HepG2 (cell line): Measurements from ENCODE around the gene DUS1L. TPM values are rescaled to one million over a fixed set of nuclear protein-coding genes. Genes with fewer than 3 reads are reported as not detected.

Experiments
- AGO2 ChIP-seq: fragments of 200-400 bp; formaldehyde crosslinking; optimal IDR thresholded peaks from 2 replicates; pipeline ENCODE3; 2017; ENCODE audit warnings: mild to moderate bottlenecking, low read depth, low read length, moderate library complexity
- CENPT ChIP-seq: sonication (generic); formaldehyde crosslinking; IDR thresholded peaks from 2 replicates; pipeline ENCODE4 v1.8.0; 2022; ENCODE audit warnings: low read depth, mild to moderate bottlenecking, moderate library complexity, missing genetic modification reagents
- CSRNP1 ChIP-seq: sonication (generic); formaldehyde crosslinking; IDR thresholded peaks from 2 replicates; pipeline ENCODE4 v1.8.1; 2023; ENCODE audit warnings: mild to moderate bottlenecking, missing genetic modification reagents
- FOXC1 ChIP-seq: sonication (generic); formaldehyde crosslinking; IDR thresholded peaks from 2 replicates; pipeline ENCODE4 v1.8.0; 2022; ENCODE audit warnings: mild to moderate bottlenecking, missing genetic modification reagents, borderline replicate concordance
- IRF9 ChIP-seq: sonication (generic); formaldehyde crosslinking; IDR thresholded peaks from 2 replicates; pipeline ENCODE4 v1.8.0; 2022; ENCODE audit warnings: missing genetic modification reagents, mild to moderate bottlenecking, borderline replicate concordance
- MAF1 ChIP-seq: sonication (generic); formaldehyde crosslinking; IDR thresholded peaks from 2 replicates; pipeline ENCODE4 v1.5.0; 2020; ENCODE audit warnings: missing genetic modification reagents, borderline replicate concordance
- MATR3 ChIP-seq: sonication (generic); formaldehyde crosslinking; IDR thresholded peaks from 2 replicates; pipeline ENCODE4 v1.4.0; 2020; ENCODE audit warnings: missing genetic modification reagents
- MED1 ChIP-seq: sonication (generic); formaldehyde crosslinking; IDR thresholded peaks from 2 replicates; pipeline ENCODE4 v1.4.0; 2020; ENCODE audit warnings: missing genetic modification reagents
- MEIS1 ChIP-seq: sonication (generic); formaldehyde crosslinking; IDR thresholded peaks from 2 replicates; pipeline ENCODE4 v1.9.0; 2021; ENCODE audit warnings: mild to moderate bottlenecking, missing genetic modification reagents, moderate library complexity, borderline replicate concordance
- NFKBIZ ChIP-seq: IDR thresholded peaks from 2 replicates; pipeline ENCODE4 v1.6.1; 2018; ENCODE audit warnings: missing genetic modification reagents, missing compliant biosample characterization
- NONO ChIP-seq, 2 experiments: fragments of 450-650 bp in 1 of 2; sonication (generic) in 1 of 2; formaldehyde crosslinking in 1 of 2; IDR thresholded peaks in 1 of 2; conservative IDR thresholded peaks in 1 of 2; 2 replicates each; pipeline versions ENCODE4 v1.6.1 to v1.8.0; 2017 to 2022; ENCODE audit warnings: mild to moderate bottlenecking in 1 of 2, missing genetic modification reagents in 1 of 2, moderate library complexity in 1 of 2
- PCBP1 ChIP-seq: fragments of 200-400 bp; formaldehyde crosslinking; IDR thresholded peaks from 2 replicates; pipeline ENCODE4 v1.6.1; 2017; ENCODE audit warnings: mild to moderate bottlenecking, low read depth, low read length, borderline replicate concordance
- PHF20 ChIP-seq: sonication (generic); formaldehyde crosslinking; IDR thresholded peaks from 2 replicates; pipeline ENCODE4 v1.5.0; 2020; ENCODE audit warnings: mild to moderate bottlenecking, missing genetic modification reagents
- PHF8 ChIP-seq: sonication (generic); formaldehyde crosslinking; IDR thresholded peaks from 2 replicates; pipeline ENCODE4 v1.5.0; 2020; ENCODE audit warnings: missing genetic modification reagents
- POLR2AphosphoS5 ChIP-seq: IDR thresholded peaks from 2 replicates; pipeline ENCODE4 v1.6.1; 2012; ENCODE audit warnings: low read depth, low read length
- RAD21 ChIP-seq: fragments of 450-650 bp; formaldehyde crosslinking; IDR thresholded peaks from 2 replicates; pipeline ENCODE4 v1.5.0; 2020; ENCODE audit warnings: mild to moderate bottlenecking
- TGIF2 ChIP-seq: IDR thresholded peaks from 2 replicates; pipeline ENCODE4 v1.6.1; 2016; ENCODE audit warnings: control low read depth, missing compliant biosample characterization
- ZFP91 ChIP-seq: sonication (generic); formaldehyde crosslinking; IDR thresholded peaks from 2 replicates; pipeline ENCODE4 v1.9.0; 2022; ENCODE audit warnings: missing genetic modification reagents, mild to moderate bottlenecking, borderline replicate concordance
- ZNF430 ChIP-seq: sonication (generic); formaldehyde crosslinking; IDR thresholded peaks from 2 replicates; pipeline ENCODE4 v1.9.0; 2021; ENCODE audit warnings: mild to moderate bottlenecking, missing genetic modification reagents
- ZNF839 ChIP-seq: sonication (generic); formaldehyde crosslinking; IDR thresholded peaks from 2 replicates; pipeline ENCODE4 v1.4.0; 2020; ENCODE audit warnings: missing genetic modification reagents, mild to moderate bottlenecking, borderline replicate concordance
- polyA plus RNA-seq, 8 experiments: library from polyadenylated mRNA; depleted of rRNA in 3 of 8; stranded (reverse) in 7 of 8; unstranded in 1 of 8; fragments of >200 nt; fragmentation: Illumina TruSeq in 4 of 8; extraction: Trizol in 4 of 8; gene quantifications; 2 replicates each; pipeline versions ENCODE4 v1.2.1 to v1.2.3, GENCODE V29; 2011 to 2016; ENCODE audit warnings: low read depth in 4 of 8, missing spikeins in 1 of 8, mixed read lengths in 1 of 8; ENCODE audit not compliant: insufficient read depth in 1 of 8
- total RNA-seq, 5 experiments: library from RNA; depleted of rRNA; stranded (reverse); fragments of >200 nt; fragmentation: Illumina TruSeq; extraction: Trizol; gene quantifications; 2 replicates each; pipeline ENCODE4 v1.2.3, GENCODE V29; 2016; ENCODE audit warnings: low read depth in 1 of 5

The DUS1L gene
- total and polyA plus RNA-seq, 2 of the 13 experiments (the other 11 are each of a cell fraction or from before 2014, with no cell fraction given) = 81.0 to 109 TPM

GRCh38 chr17:82077617-82078358, 12.2 kb upstream of the DUS1L start (continued):
- TF ChIP-seq AGO2 = peak; percentile 99
- TF ChIP-seq ZFP91 (CRISPR knock-in tag) = peak; percentile 12; the same call in 1 of the 2 replicates
- TF ChIP-seq MED1 (CRISPR knock-in tag) = no peak
- TF ChIP-seq CSRNP1 = 0 out of 2 replicates have a peak, but pooled peaks have one; percentile 34
- TF ChIP-seq RAD21 (CRISPR knock-in tag) = peak; percentile 24; the same call in 1 of the 2 replicates
- no peak for TF ChIP-seq MAF1 (CRISPR knock-in tag)
- no peak for TF ChIP-seq FOXC1 (CRISPR knock-in tag)
- TF ChIP-seq TGIF2 = no peak
- TF ChIP-seq MEIS1 = no peak
- TF ChIP-seq NFKBIZ = no peak
- TF ChIP-seq NONO (IDR thresholded peaks at IDR 0.05) = no peak
- peak; percentile 49; the same call in 1 of the 2 replicates for TF ChIP-seq NONO (CRISPR knock-in tag; conservative IDR thresholded peaks at IDR 0.05)
- TF ChIP-seq PCBP1 = 0 out of 2 replicates have a peak, but pooled peaks have one; percentile 37
- TF ChIP-seq PHF8 (CRISPR knock-in tag) = 0 out of 2 replicates have a peak, but pooled peaks have one; percentile 13
- peak; percentile 52 for TF ChIP-seq POLR2AphosphoS5
- TF ChIP-seq ZNF839 = no peak
- no peak for TF ChIP-seq IRF9 (CRISPR knock-in tag)
- no peak for TF ChIP-seq MATR3 (CRISPR knock-in tag)
- TF ChIP-seq PHF20 (CRISPR knock-in tag) = no peak
- no peak for TF ChIP-seq ZNF430
- no peak for TF ChIP-seq CENPT (CRISPR knock-in tag)
